GM12878 (cell line): ENCODE results near the gene NR1D1. TPM values are rescaled to one million over a fixed set of nuclear protein-coding genes. Genes with fewer than 3 reads are reported as not detected.

Source experiments
- ATAC-seq: fragments of 200-7000 bp; cut with Tn5 transposase; 3 replicates; pipeline ENCODE4 v1.9.1; 2020; ENCODE audit warnings: mild to moderate bottlenecking, moderate library complexity
- BruUV-seq: library from RNA; stranded (reverse); fragments of 400-500 nt; replicated peaks from 2 replicates; lab custom pipeline; 2021; lab: Mats Ljungman, UMichigan
- CTCF ChIA-PET: fragments of 300-600 bp; sonication (Branson Sonifier 250); formaldehyde crosslinking; extraction: SDS; loops from one replicate; lab custom pipeline; 2021; ENCODE audit warnings: inconsistent platforms; lab: Yijun Ruan, JAX
- POLR2A ChIA-PET: fragments of 350-600 bp; formaldehyde crosslinking; extraction: SDS; loops from one replicate; lab custom pipeline; 2021; ENCODE audit warnings: inconsistent platforms; lab: Charles Lee
- RAD21 ChIA-PET: fragments of 300-600 bp; sonication (Branson Sonifier 250); formaldehyde crosslinking; loops from one replicate; lab custom pipeline; 2023; ENCODE audit warnings: antibody characterized with exemption; ENCODE audit not compliant: unreplicated experiment; lab: Charles Lee
- SMC1A ChIA-PET: fragments of 300-600 bp; sonication (Branson Sonifier 250); formaldehyde crosslinking; loops from one replicate; lab custom pipeline; 2023; ENCODE audit not compliant: unreplicated experiment, uncharacterized antibody; lab: Charles Lee
- DNase-seq: peaks from one replicate; pipeline ENCODE4 v3.0.0-alpha.2; 2011; ENCODE audit warnings: low read depth, low spot score
- FAIRE-seq: peaks from 3 replicates; lab custom pipeline; 2011; peaks lifted over from hg19 to GRCh38; lab: Jason Lieb, UNC
- H2AFZ ChIP-seq: 2 replicates; pipeline ENCODE4 v1.6.0; 2011; ENCODE audit warnings: low read depth, low read length, control low read depth; ENCODE audit not compliant: control insufficient read depth
- H3K27ac ChIP-seq: 2 replicates; pipeline ENCODE4 v1.5.1; 2011; ENCODE audit warnings: control low read depth; ENCODE audit not compliant: control insufficient read depth, insufficient read depth
- H3K27me3 ChIP-seq, 2 experiments: replicated peaks in 1 of 2; 2 replicates each; pipeline versions ENCODE4 v1.6.0 to v1.6.1; 2011; ENCODE audit warnings: low read length in 1 of 2; ENCODE audit not compliant: control insufficient read depth in 2 of 2, insufficient read depth in 2 of 2
- H3K36me3 ChIP-seq, 2 experiments: 2 replicates each; pipeline ENCODE4 v1.5.1; 2011; ENCODE audit warnings: low read length in 1 of 2; ENCODE audit not compliant: control insufficient read depth in 2 of 2, insufficient read depth in 2 of 2
- H3K4me1 ChIP-seq: 2 replicates; pipeline ENCODE4 v1.6.1; 2011; ENCODE audit warnings: mild to moderate bottlenecking, low read length, moderate library complexity, mixed read lengths; ENCODE audit not compliant: control insufficient read depth, insufficient read depth
- H3K4me2 ChIP-seq: 2 replicates; pipeline ENCODE4 v1.6.0; 2011; ENCODE audit warnings: control low read depth; ENCODE audit not compliant: control insufficient read depth, insufficient read depth
- H3K4me3 ChIP-seq: fragments of 200-600 bp; sonication (generic); 2 replicates; pipeline ENCODE4 v1.5.1; 2016
- H3K79me2 ChIP-seq: 2 replicates; pipeline ENCODE4 v1.6.0; 2011; ENCODE audit warnings: low read length; ENCODE audit not compliant: control insufficient read depth, insufficient read depth
- H3K9ac ChIP-seq: 2 replicates; pipeline ENCODE4 v1.8.0; 2011; ENCODE audit warnings: low read length, control low read depth, mixed read lengths; ENCODE audit not compliant: control insufficient read depth, insufficient read depth
- H3K9me3 ChIP-seq: replicated peaks from 3 replicates; pipeline ENCODE4 v1.5.1; 2011; ENCODE audit warnings: mild to moderate bottlenecking, low read length; ENCODE audit not compliant: control insufficient read depth, insufficient read depth
- H4K20me1 ChIP-seq: 2 replicates; pipeline ENCODE4 v1.6.0; 2011; ENCODE audit not compliant: control insufficient read depth, insufficient read depth
- BACH1 ChIP-seq: fragments of 450-650 bp; IDR thresholded peaks from 2 replicates; pipeline ENCODE4 v1.6.1; 2017; ENCODE audit warnings: mild to moderate bottlenecking, borderline replicate concordance
- CREB1 ChIP-seq: IDR thresholded peaks from 2 replicates; pipeline ENCODE4 v1.6.1; 2012; ENCODE audit warnings: low read depth, mild to moderate bottlenecking, inconsistent platforms
- CTCF ChIP-seq, 3 experiments: IDR thresholded peaks in 2 of 3; conservative IDR thresholded peaks in 1 of 3; 2 replicates each; pipeline ENCODE4 v1.5.1; 2011; ENCODE audit warnings: low read depth in 3 of 3, low read length in 3 of 3, mild to moderate bottlenecking in 3 of 3, control low read depth in 2 of 3, moderate library complexity in 2 of 3, inconsistent platforms in 1 of 3, mixed read lengths in 1 of 3; ENCODE audit not compliant: control insufficient read depth in 2 of 3, insufficient read depth in 1 of 3; ENCODE audit errors: extremely low read depth in 1 of 3
- EED ChIP-seq: sonication (generic); IDR thresholded peaks from 2 replicates; pipeline ENCODE4 v1.6.1; 2016; ENCODE audit warnings: antibody characterized with exemption, low read depth
- HDGF ChIP-seq: fragments of 450-650 bp; IDR thresholded peaks from 2 replicates; pipeline ENCODE4 v1.6.1; 2016; ENCODE audit warnings: antibody characterized with exemption
- NFYA ChIP-seq: IDR thresholded peaks from 2 replicates; pipeline ENCODE4 v1.6.1; 2011; ENCODE audit warnings: low read depth, mild to moderate bottlenecking, low read length, improper control_type of control experiment, borderline replicate concordance
- WGBS: methylation state at CpG from one replicate; pipeline ENCODE4 v1.1.6; 2016; ENCODE audit warnings: low lambda C conversion rate; ENCODE audit not compliant: insufficient replicate concordance, insufficient coverage; ENCODE audit errors: missing lambda C conversion rate; 5-methylcytosine and 5-hydroxymethylcytosine counted together
- in situ Hi-C: fragments of 300-500 bp; cut with MboI; formaldehyde crosslinking; loops from 9 replicates; pipeline ENCODE4 v1.14.3; 2018; ENCODE audit warnings: mixed read lengths
- intact Hi-C: fragments of 100-400 bp; cut with micrococcal nuclease; formaldehyde crosslinking; loops from one replicate; pipeline ENCODE4 v1.14.2; 2022; ENCODE audit not compliant: unreplicated experiment
- polyA plus RNA-seq, 11 experiments: library from polyadenylated mRNA; depleted of rRNA in 4 of 11; unstranded in 6 of 11; stranded (reverse) in 5 of 11; fragments of >200 nt; fragmentation: Nextera tagmentation in 4 of 11; fragmentation: Illumina TruSeq in 1 of 11; extraction: Ambion mirVana in 4 of 11; extraction: Trizol in 1 of 11; gene quantifications; 1 replicate in 1 of 11; 2 replicates in 10 of 11; pipeline versions ENCODE4 v1.2.1 to v1.2.3, GENCODE V29; 2011 to 2016; ENCODE audit warnings: inconsistent platforms in 2 of 11, missing spikeins in 2 of 11, low read depth in 1 of 11
- total RNA-seq, 4 experiments: library from RNA; depleted of rRNA in 3 of 4; stranded (reverse); fragments of >200 nt in 3 of 4; fragmentation: Illumina TruSeq in 1 of 4; extraction: Trizol in 1 of 4; gene quantifications; 2 replicates each; pipeline versions ENCODE4 v1.2.1 to v1.2.3, GENCODE V29; 2013 to 2021
- TF ChIP-seq, protein P1 (sequence below): fragments of 450-650 bp; IDR thresholded peaks from 2 replicates; pipeline ENCODE4 v1.6.1; 2016; ENCODE audit warnings: mild to moderate bottlenecking

NR1D1 gene
- total and polyA plus RNA-seq, 10 of the 15 experiments (the other 5 are each of a cell fraction or from before 2014, with no cell fraction given) = 0.10 to 3.4 (median 0.94) TPM

DNA sequence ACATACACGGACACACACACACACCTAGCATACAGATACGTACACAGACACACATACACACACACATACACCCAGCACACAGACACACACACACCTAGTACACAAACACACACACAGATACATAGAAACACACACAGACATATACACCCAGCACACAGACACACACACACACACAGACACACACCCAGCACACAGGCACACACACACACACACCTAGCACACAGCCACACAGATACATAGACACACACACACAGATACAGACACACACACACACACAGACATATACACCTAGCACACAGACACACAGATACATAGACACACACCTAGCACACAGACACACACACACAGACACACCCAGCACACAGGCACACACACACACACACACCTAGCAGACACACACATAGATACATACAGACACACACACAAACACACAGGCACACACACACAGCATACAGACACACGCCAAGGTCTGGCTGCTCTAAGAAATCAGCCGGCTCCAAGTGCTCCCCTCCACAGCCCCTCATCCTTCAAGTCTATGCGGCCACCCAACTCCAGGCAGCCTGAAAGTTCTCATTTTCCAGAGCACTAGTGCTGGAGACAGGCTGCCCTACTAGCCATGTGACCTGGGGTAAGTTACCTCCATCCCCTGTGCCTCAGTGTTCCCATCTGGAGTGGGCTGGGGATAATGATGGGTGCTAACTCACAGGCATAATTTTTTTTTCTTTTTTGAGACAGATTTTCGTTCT is 13.2 kb downstream of the NR1D1 start:
- no peak overlapping the region for H3K9ac ChIP-seq
- ChIA-PET SMC1A (interaction anchor here (0.7 to 1.6 kb wide), 6 partner anchors 13 to 215 kb away, joined by 3 to 17 read pairs (median 5); partner anchors contain the start of gene MED24), RAD21 (interaction anchor here (0.7 to 1.7 kb wide), 8 partner anchors 12 to 465 kb away, joined by 3 to 21 read pairs (median 6); partner anchors contain the start of gene THRA), CTCF (interaction anchor here (0.9 to 4.6 kb wide), 23 partner anchors 8 to 115 kb away, joined by 3 to 75 read pairs (median 8); partner anchors contain the start of genes CSF3, MED24, NR1D1 and PSMD3), POLR2A (interaction anchor here (1.1 kb wide), 1 partner anchor 12 kb away, joined by 4 read pairs; no protein-coding TSS in a partner anchor)
- no TSS peak for BruUV-seq
- intact Hi-C loops (no loop called here), in situ Hi-C loops (no loop called here)
- H3K4me3 ChIP-seq = no peak overlapping the region
- H3K9me3 ChIP-seq = no peaks in the 10 kb centered on the region
- no peaks in the 10 kb centered on the region for H3K79me2 ChIP-seq
- no peaks in the 10 kb centered on the region for H3K36me3 ChIP-seq
- FAIRE-seq = peak; percentile 71
- WGBS = 42% methylated on average over 5 of the region's 6 CpGs
- no peaks in the 10 kb centered on the region for H3K4me1 ChIP-seq
- no peak overlapping the region for H2AFZ ChIP-seq
- ATAC-seq = no peak
- no peaks in the 10 kb centered on the region for H4K20me1 ChIP-seq
- H3K27ac ChIP-seq = no peak overlapping the region
- TF ChIP-seq HDGF = 0 out of 2 replicates have a peak, but pooled peaks have one; percentile 53
- no peak for TF ChIP-seq CREB1
- TF ChIP-seq NFYA = no peak
- TF ChIP-seq EED = no peak
- TF ChIP-seq BACH1 = no peak
- TF ChIP-seq, protein P1, sequence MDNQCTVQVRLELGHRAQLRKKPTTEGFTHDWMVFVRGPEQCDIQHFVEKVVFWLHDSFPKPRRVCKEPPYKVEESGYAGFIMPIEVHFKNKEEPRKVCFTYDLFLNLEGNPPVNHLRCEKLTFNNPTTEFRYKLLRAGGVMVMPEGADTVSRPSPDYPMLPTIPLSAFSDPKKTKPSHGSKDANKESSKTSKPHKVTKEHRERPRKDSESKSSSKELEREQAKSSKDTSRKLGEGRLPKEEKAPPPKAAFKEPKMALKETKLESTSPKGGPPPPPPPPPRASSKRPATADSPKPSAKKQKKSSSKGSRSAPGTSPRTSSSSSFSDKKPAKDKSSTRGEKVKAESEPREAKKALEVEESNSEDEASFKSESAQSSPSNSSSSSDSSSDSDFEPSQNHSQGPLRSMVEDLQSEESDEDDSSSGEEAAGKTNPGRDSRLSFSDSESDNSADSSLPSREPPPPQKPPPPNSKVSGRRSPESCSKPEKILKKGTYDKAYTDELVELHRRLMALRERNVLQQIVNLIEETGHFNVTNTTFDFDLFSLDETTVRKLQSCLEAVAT = no peak
- TF ChIP-seq CTCF (IDR thresholded peaks at IDR 0.05 in 2 of 3, conservative IDR thresholded peaks at IDR 0.05 in 1 of 3; ENCODE audit: control insufficient read depth in 2 of 3, extremely low read depth in 1 of 3, insufficient read depth in 1 of 3, low read depth in 3 of 3, low read length in 3 of 3) = no peak
- no peak for DNase-seq
- H3K27me3 ChIP-seq = no peaks in the 10 kb centered on the region
- no peak overlapping the region for H3K4me2 ChIP-seq
